Measurements from ENCODE around the gene MYRIP.
"Not testable (repeated sequence)": the region's sequence is repeated elsewhere in the genome, so short reads cannot be mapped to it uniquely, and the experiment has no call there.

MYRIP gene

DNA sequence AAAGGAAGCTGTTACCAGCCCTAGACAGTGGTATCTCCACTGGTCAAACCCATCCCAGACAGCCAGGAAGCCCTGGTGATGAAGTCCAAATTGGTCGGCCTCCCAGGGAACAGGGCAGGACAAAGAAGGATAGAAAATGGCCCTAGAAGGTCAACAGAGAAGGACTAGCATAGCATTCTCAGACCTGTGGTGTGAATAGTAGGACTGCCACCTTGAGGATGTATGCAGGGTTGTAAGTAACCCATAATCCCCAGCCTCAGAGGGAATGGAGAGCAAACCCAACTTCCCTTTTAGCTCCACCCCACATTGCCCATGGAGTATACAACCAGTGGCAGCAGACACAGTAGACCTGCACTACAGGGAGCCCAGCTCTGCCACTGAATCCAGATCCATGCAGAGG lies 431.5 kb downstream of the MYRIP start:
- DNase-seq (ENCODE audit: low spot score), result no peak

DNA sequence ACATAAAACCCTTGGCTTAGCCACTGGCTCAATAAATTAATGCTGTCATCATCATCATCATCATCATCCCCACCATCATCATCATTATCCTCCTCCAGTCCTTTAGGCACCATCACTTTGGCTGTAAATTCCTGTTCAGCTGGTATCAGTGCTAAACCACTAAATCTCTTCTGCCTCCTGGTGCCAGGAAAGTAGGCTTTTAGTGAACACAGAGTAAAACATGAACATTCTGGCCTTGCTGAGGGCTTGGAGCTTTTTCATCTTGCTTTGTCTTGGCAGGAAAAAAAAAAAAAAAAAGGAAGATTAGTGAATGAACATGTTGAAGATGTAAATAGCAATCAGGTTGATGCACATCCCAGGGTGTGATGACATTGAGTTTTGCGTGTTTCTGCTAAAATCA lies 432.8 kb downstream of the MYRIP start:
- no peak for DNase-seq (ENCODE audit: low spot score)

GRCh38 chr3:40242638-40243037 lies 433.2 kb downstream of the MYRIP start:
- no peak for DNase-seq (ENCODE audit: low spot score)

DNA sequence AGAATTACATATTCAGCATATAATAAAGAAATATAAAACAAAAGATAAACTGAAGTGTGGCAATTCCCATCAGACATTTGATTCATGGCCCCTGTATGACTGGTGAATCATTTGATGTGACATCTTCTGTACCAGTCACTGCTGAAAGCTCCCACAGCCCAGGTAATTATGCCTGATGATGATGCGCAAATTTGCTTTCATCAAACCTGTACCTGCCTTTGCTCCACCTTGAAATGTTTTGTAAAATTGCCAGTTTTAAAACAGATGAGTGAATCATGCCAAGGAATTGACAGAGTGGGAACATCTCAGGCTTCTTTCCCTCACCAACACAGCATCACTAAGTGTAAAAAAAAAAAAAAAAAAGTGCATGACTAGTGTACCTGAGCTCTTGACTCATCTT lies 433.6 kb downstream of the MYRIP start:
- DNase-seq (ENCODE audit: low spot score), result no peak

- DNase-seq (ENCODE audit: low spot score), result no peak
Measured at GRCh38 chr3:40247714-40248454, 438.5 kb downstream of the MYRIP start.

GRCh38 chr3:40248591-40248990 lies 439.2 kb downstream of the MYRIP start:
- no peak for DNase-seq (ENCODE audit: low spot score)

DNA sequence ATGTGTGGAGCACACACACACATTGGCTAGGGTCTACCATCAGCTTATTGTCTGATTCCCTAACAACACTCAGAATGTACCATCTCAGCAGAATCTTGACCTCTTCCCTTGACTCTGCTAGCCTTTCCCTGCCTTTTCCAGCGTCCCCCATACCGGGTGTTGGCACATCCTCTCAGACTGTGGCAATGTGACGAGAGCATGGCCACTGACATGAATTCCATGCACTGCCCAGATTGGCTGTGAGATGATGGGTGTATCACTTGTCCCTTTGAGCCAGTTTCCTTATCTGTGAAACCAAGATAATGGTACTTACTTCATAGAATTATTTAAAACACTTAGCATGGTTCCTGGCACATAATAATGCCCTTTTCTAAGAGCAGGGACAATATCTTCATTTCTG lies 439.8 kb downstream of the MYRIP start:
- DNase-seq (ENCODE audit: low spot score), result no peak

GRCh38 chr3:40254491-40254890 lies 445.1 kb downstream of the MYRIP start:
- DNase-seq (ENCODE audit: low spot score), result no peak

- DNase-seq (ENCODE audit: low spot score), result no peak
Measured at GRCh38 chr3:40254891-40255290, 445.5 kb downstream of the MYRIP start.

DNA sequence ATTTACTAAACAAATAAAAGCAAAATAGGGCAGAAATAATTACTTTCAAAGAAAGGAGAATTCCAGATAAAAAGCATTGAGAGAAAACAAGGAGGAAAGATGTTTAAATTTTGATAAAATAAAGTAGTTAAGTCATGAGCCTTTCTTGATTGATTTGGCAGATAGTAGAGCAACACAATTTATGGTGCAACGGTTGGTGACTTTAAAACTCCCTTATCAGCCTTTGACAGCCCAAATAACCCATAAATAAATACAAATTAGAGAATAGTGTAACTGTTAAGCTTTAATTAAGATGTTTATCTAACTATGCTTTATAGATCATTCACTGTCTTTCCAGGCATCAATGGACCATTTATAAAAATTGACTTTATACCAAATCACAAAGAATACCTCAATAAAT lies 446.1 kb downstream of the MYRIP start:
- DNase-seq (ENCODE audit: low spot score), result no peak

GRCh38 chr3:40258064-40258463 lies 448.7 kb downstream of the MYRIP start:
- no peak for DNase-seq (ENCODE audit: low spot score)

GRCh38 chr3:40258555-40258954 lies 449.1 kb downstream of the MYRIP start:
- no peak for DNase-seq (ENCODE audit: low spot score)

- no peak for DNase-seq (ENCODE audit: low spot score)
Measured at GRCh38 chr3:40262331-40262730, 452.9 kb downstream of the MYRIP start.

DNA sequence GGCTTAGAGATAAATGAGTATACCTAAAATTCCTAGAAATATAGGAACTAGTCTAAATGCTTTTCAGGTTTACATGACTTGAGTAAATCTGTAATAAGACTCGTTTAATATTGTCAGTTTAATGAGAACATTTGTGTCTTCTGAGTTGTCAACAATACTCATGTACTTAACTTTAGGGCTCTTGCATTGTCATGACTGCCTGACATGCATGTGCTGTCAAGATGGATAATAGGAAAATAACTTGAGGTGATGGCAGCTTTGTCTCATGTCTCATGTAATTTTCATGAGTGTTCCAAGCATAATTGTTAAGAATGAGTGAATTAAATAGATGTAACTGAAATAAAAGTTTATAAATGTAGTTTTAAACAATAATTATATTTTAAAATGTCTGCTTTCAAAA lies 455.0 kb downstream of the MYRIP start:
- DNase-seq (ENCODE audit: low spot score), result no peak

- DNase-seq (ENCODE audit: low spot score), result no peak
Measured at GRCh38 chr3:40265181-40265580, 455.8 kb downstream of the MYRIP start.

DNA sequence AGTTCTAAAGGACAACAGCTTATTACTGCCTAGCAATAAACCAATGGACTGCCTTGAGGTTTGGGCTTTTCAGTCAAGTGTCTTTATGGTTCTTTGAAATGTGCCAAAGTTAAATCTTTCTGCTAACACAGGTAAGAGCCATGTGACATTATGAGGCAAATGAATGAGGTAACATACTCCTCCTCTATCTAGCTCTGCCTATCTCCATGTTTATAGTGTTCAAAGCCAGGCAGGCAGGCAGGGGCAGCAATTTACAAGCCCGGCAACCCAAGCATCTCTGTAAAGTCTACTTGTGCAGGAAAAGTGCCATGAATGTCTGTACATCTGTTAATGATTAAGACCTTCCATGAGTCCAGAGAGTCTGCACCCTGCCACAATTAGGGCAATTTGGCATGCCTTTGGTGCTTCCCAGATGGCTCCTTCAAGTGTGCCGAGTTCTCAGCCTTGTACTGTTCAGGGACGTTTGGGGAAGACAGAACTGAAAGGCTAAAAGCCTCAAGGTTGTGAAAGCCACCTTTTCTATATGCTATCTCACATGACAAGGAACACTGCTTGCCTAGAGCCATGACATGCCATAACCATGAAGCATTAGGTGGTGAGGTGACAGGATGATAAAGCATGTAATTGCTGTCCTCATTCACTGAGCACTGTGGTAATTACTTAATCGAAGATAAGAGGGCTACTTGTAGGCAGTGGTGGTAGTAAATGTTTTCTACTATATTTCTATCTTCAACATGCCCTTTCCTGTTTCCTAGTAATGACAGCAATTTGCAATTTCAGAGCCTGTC lies 458.7 kb downstream of the MYRIP start:
- no peak for DNase-seq (ENCODE audit: low spot score)

GRCh38 chr3:40268802-40269524 lies 459.6 kb downstream of the MYRIP start:
- DNase-seq (ENCODE audit: low spot score), result no peak

DNA sequence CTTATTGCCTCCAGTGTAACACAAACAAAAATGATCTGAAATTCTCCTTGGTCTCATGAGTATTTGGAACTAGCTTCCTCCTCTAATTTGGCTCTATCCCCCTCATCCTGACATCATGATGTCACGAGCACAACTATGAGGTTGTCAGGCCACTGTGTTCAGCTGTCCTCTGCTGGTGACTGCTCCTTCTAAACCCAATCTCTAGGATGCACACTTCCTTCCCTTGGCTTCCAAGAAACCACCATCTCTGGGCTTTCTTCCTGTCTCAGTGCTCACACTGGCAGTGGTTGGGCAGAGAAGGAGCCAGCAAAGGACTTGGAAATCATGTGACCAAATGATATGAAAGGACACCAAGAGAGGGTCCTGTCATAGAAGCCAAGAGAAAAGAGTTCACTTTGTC lies 469.4 kb downstream of the MYRIP start:
- DNase-seq (ENCODE audit: low spot score), result no peak

DNA sequence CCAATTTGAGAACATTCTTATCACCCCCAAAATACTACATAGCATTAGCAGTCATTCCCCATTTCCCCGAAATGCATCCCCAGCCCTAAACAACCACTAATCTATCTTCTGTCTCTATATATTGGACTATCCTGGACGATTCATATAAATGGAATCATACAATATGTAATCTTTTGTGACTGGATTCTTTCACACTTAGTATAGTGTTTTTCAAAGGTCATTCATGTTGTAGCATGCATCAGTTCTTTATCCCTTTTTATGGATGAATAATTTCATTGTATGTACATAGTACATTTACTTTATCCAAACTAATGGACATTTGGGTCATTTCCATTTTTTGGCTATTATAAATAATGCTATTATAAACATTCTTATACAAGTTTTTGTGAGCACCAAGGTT lies 472.6 kb downstream of the MYRIP start:
- DNase-seq (ENCODE audit: low spot score), result no peak

DNA sequence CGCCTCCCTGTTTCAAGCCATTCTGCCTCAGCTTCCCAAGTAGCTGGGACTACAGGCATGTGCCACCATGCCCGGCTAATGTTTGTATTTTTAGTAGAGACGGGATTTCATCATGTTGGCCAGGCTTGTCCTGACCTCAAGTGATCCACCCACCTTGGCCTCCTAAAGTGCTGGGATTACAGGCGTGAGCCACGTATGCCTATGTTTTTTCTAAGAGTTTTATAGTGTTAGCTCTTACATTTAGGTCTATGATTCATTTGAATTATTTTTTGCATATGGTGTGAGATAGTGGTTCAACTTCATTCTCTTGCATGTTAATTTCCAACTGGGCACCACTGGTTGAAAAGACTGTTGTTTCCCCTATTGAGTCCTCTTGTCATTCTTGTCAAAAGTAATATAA lies 473.6 kb downstream of the MYRIP start:
- DNase-seq (ENCODE audit: low spot score), result not testable (repeated sequence)

GRCh38 chr3:40287248-40287647 lies 477.8 kb downstream of the MYRIP start:
- no peak for DNase-seq (ENCODE audit: low spot score)

- DNase-seq (ENCODE audit: low spot score), result no peak
Measured at GRCh38 chr3:40290396-40290795, 481.0 kb downstream of the MYRIP start.

GRCh38 chr3:40291471-40291870 lies 482.1 kb downstream of the MYRIP start:
- DNase-seq (ENCODE audit: low spot score), result no peak

Measured in ecto neural progenitor cell (in vitro differentiated cells).